HG03565 (cell line): ENCODE measurements around the gene LIPE.

ENCODE experiments used
- ATAC-seq: cut with Tn5 transposase; IDR thresholded peaks from one replicate; pipeline ENCODE4 v1.9.1; 2021; ENCODE audit warnings: mild to moderate bottlenecking, moderate library complexity; ENCODE audit not compliant: unreplicated experiment

The LIPE gene

GRCh38 chr19:42386974-42387707, 40.0 kb downstream of the LIPE start:
- no peak for ATAC-seq

GRCh38 chr19:42380155-42380554, 47.0 kb downstream of the LIPE start:
- no peak for ATAC-seq

- no peak for ATAC-seq
Measured at GRCh38 chr19:42378225-42379215, 48.7 kb downstream of the LIPE start.

- ATAC-seq: no peak
Measured at GRCh38 chr19:42376177-42376555, 51.0 kb downstream of the LIPE start.

GRCh38 chr19:42375415-42376176, 51.6 kb downstream of the LIPE start:
- ATAC-seq: no peak

- no peak for ATAC-seq
Measured at GRCh38 chr19:42374826-42375376, 52.3 kb downstream of the LIPE start.

GRCh38 chr19:42370626-42371175, 56.5 kb downstream of the LIPE start:
- ATAC-seq: no peak

GRCh38 chr19:42370068-42370520, 57.1 kb downstream of the LIPE start:
- ATAC-seq: no peak

- ATAC-seq: no peak
Measured at GRCh38 chr19:42369433-42370067, 57.6 kb downstream of the LIPE start.

GRCh38 chr19:42368765-42369164, 58.4 kb downstream of the LIPE start:
- ATAC-seq: no peak

GRCh38 chr19:42368360-42368759, 58.8 kb downstream of the LIPE start:
- ATAC-seq: no peak

GRCh38 chr19:42367929-42368328, 59.3 kb downstream of the LIPE start:
- ATAC-seq: no peak

GRCh38 chr19:42366673-42367072, 60.5 kb downstream of the LIPE start:
- no peak for ATAC-seq

GRCh38 chr19:42363614-42364346, 63.4 kb downstream of the LIPE start:
- ATAC-seq: no peak

GRCh38 chr19:42362891-42363440, 64.2 kb downstream of the LIPE start:
- no peak for ATAC-seq

GRCh38 chr19:42362342-42362741, 64.8 kb downstream of the LIPE start:
- no peak for ATAC-seq

- ATAC-seq: no peak
Measured at GRCh38 chr19:42361545-42361910, 65.7 kb downstream of the LIPE start.

GRCh38 chr19:42360787-42361544, 66.2 kb downstream of the LIPE start:
- ATAC-seq: no peak
